ENCODE results near the gene STOML1.

- TF ChIP-seq CTCF (IDR thresholded peaks at IDR 0.05; ENCODE audit: poor library complexity, severe bottlenecking) (no peak), RAD21 (conservative IDR thresholded peaks at IDR 0.05) (no peak)
Measured at GRCh38 chr15:73965758-73966113, 26.4 kb downstream of the STOML1 start.

All from neural cell (in vitro differentiated cells).